HG02678 (cell line): Measurements from ENCODE around the gene DRAXIN.
A peak's percentile ranks its signal among the peaks of the same experiment; 100 is the strongest.

Source experiments
- ATAC-seq: cut with Tn5 transposase; IDR thresholded peaks from one replicate; pipeline ENCODE4 v1.9.1; 2021; ENCODE audit warnings: mild to moderate bottlenecking, moderate library complexity; ENCODE audit not compliant: unreplicated experiment

Gene DRAXIN

DNA sequence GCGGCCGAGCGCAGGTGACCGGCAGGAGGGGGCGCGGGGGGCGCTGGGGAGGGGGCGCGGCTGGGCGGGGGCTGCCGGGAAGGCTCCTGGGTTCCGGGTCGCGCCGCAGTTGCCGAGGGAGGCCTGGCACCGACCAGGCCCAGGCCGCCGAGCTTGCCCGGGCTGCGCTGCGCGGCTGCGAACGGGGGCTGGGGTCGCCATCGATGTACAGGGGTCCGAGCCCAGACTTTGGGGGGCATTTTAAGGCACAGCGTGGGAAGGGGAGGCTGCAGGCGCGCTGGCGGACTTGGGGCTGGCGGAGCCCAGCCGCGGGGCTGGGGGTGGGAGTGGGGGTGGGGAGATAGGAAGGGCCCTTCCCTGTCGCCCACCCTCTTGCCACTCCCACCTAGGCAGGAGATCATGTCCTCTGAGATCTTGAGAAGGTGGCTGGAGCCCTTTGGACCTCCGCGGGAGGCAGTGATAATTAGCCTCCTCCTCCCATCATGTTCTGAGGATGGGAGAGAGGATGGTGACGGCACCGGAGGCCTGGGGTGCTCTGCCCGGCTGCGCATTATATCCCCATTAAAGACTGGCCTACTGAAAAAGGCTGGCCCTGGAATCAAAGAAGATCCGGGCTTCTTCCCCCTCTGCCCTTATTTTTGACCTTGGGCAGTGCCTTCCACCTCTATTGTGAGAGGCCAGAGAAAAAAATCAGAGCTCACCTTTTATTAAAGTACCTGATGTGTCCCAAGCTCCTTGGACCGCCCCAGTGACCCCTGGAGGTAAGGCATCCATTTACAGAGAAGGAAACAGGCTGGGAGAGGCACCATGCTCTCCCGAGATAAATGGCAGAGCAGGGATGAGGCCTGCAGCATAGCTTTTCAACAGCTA is 36.3 kb upstream of the DRAXIN start:
- ATAC-seq, result peak; percentile 25

DNA sequence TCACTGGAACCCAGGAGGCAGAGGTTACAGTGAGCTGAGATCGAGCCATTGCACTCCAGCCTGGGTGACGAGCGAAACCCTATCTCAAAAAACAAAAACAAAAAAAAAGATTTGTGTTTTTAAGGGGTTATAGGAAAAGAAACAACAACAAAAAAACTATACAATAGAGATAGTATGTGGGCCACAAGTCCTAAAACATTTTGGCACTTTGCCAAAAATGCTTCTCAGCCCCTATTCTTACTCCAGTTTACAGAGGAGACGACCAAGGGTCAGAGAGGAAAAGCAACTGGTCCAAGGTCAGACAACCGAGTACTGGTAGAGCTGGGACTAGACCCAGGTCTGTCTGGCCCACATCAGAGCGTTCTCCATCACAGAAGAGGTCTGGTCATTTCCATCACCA is 33.9 kb upstream of the DRAXIN start:
- ATAC-seq, result no peak

- no peak for ATAC-seq
Measured at GRCh38 chr1:11658542-11658941, 33.0 kb upstream of the DRAXIN start.

DNA sequence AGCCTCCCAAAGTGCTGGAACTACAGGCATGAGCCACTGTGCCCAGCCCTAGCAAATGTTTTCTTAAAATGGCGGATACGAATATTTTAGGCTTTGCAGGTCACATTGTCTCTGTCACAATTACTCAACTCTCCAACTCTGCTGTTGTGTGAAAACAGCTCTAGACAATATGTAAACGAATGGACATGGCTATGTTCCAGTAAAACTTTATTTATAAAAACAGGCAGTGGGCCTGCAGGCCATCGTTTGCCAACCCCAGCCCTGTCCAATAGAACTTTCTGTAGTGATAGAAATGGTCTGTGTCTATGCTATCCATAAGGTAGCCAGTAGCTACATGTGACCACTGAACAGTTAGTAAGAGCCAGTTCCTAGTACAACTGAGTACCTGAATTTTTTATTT is 31.8 kb upstream of the DRAXIN start:
- ATAC-seq, result no peak

DNA sequence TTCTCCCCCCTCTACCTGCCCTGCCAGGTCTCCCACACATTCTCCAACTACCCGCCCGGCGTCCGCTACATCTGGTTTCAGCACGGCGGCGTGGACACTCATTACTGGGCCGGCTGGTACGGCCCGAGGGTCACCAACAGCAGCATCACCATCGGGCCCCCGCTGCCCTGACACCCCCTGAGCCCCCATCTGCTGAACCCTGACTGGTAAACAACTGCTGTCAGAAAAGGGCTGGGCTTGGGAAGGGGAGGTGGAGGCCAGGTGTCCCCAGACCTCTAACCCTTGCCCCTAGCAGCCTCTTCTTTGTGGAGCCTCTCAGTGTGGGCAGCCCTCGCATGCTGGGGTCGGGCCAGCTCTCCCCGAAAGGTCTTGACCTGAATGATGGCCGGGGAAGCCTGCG is 30.4 kb upstream of the DRAXIN start:
- no peak for ATAC-seq

- peak; percentile 48 for ATAC-seq
Measured at GRCh38 chr1:11664336-11665065, 27.0 kb upstream of the DRAXIN start.

- ATAC-seq, result no peak
Measured at GRCh38 chr1:11668516-11668915, 23.0 kb upstream of the DRAXIN start.

GRCh38 chr1:11670747-11671146 is 20.8 kb upstream of the DRAXIN start:
- ATAC-seq, result no peak

GRCh38 chr1:11671205-11671543 is 20.3 kb upstream of the DRAXIN start:
- ATAC-seq, result no peak

DNA sequence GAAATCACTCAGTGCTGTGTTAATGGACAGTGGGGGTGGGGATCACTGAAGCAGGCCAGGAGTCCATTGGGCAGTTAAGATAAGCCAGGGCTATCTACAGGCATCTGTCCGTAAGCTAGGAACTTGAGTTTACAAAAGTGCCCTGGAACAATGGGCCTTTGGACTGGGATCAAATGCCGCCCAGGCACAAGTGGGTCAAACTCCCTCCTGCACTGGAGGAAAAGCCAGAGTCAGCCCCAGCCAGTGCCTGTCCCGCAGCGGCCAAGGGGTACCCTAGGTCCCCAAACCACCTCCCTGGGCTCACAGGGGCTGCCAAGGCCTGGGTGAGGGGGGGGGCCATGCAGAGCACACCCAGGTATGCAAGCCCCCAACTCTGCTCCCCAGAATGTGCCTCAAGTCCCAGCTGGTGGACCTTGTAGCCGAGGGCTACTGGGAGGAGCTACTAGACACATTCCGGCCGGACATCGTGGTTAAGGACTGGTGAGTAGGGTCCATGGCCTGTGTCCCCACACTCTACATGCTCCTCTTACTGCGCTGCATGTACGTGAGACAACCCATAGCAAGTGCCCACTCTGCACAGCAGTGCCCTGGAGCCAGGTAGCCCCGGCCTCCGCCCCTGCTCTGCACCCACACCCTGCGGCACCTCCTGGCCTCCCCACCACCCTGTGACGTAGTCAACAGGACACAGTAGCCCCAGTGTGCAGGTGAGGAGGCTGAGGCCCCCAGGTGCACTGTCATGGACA is 19.8 kb upstream of the DRAXIN start:
- no peak for ATAC-seq

DNA sequence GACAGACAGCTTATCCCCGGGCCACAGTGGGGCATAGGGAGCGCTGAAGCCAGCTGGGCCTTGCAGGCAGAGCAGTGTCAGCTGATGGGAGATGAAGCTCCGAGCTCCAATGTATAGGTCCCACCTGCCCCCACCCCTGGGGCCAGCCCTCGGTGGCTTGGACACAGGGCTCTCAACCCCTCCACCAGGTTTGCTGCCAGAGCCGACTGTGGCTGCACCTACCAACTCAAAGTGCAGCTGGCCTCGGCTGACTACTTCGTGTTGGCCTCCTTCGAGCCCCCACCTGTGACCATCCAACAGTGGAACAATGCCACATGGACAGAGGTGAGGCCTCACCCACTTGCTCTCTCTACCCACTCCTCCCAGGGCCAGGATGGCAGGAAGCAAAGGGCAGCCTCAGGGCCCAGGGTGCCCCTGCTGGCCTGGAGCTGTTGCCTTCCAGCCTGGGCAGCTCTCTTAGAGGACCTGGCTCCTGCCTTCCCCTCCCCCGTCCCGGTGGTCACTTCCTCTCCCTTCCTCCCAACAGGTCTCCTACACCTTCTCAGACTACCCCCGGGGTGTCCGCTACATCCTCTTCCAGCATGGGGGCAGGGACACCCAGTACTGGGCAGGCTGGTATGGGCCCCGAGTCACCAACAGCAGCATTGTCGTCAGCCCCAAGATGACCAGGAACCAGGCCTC is 18.3 kb upstream of the DRAXIN start:
- ATAC-seq, result no peak

DNA sequence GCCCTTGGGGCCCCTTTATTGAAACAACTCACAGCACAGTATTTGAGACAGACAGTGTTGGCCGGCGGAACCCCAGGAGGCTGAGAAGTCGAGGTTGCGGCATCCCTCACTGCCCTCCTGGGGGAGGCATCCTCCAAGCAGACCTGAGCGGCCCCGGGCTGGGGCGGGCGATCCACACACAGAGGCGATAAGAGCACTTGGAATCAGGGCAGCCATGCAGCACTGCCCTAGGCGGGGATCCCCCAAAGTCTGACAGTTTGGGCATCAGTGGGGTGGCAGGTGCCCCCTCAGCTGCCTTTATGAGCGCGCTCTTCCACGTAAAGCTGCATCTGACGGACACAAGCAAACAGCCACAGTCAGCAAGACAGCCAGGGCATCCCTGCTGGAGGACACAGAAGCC is 17.0 kb upstream of the DRAXIN start:
- ATAC-seq, result no peak

GRCh38 chr1:11675325-11675724 is 16.2 kb upstream of the DRAXIN start:
- no peak for ATAC-seq

GRCh38 chr1:11676386-11677103 is 15.0 kb upstream of the DRAXIN start:
- no peak for ATAC-seq

DNA sequence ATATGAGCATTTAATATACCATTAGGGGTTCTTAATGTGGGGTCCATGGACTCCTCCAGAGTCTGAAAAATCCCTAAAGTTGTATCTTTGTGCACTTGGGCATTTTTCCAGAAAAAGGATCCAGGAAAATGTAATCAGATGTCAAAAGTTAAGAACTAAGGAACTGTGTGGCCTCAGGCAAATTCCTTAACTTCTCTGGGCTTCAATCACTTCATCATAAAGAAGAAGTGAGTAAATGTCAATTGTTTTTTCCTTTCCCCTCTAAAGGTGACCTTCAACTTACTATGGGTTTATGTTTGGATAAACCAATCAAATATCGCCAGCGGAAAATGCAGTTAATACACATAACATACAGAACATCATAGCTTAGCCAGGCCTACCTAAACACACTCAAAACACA is 13.1 kb upstream of the DRAXIN start:
- ATAC-seq, result no peak

DNA sequence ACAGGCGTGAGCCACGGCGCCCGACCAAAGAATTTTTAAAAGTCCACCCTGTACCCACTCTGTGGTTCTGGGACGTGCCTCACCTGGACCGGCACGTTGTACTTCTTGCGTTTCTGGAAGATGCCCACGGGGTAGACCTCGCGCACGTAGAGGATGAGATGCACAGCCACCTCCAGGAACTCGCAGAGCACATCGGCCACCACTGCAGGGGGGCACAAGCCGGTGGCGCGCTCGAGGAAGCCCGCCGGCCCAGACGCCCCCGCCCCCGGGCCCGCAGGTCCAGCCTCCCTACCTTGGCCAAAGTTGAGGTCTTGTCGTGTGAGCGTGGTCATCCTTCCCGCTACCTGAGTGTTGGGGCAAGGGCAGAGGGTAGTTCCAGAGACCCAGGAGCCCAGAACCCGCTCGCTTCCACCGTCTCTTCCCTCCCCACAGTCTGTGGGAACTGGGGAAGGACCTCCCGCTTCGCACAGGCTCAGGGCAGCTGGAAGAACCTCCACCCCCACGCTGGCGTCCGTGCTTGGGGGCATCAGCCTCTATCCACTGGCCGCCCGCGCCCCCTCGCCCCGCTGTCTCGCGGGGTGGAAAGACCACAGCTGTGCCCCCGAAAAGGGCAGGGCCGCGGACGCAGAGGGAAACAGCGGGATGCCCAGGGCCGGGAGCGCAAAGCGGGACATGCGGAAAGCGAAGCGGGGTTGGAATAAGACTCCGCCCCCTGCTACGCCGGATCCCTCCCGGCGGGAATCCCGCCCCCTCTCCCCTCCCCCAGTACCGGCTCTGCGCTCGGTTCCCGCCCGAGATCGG is 11.0 kb upstream of the DRAXIN start:
- peak; percentile 21 for ATAC-seq

DNA sequence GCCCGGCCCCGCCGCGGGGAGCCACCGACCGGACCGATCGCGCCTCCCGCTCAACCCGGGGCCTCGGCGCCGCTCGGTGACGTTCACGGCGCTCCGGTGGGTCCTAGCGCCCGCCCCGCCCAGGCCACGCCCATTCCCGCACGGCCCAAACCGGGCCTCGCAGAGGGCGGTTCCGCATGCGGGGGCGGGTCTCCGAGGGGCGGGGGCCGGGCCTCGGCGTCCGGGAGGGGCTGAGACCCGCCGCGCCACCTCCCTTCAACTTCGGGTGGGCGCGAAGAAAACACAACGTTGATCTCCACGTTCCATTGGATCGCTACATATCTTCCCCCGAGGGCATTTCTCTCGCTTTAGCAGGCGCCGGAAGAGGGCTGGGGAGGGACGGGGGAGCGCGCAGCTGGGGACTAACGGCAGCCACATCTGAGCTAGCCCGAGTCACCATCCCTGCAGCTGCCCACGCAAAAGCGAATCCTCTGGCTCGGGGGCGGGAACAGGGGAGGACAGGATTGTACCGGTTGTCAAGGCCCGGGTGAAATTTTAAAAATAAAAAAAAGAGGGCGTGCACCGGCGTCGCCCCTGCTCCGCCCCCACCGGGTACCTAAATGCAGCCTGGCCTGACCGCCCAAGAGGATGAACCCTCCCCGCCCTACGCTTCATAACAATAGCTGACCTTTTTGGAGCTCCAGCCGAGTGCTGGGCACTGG is 10.3 kb upstream of the DRAXIN start, which contains the start of gene MAD2L2:
Gene MAD2L2 (minus strand): TSS at position 78 of the 701 bp plus-strand sequence. CDS start 547 bp downstream, outside the sequence.
- ATAC-seq, result peak; percentile 82

DNA sequence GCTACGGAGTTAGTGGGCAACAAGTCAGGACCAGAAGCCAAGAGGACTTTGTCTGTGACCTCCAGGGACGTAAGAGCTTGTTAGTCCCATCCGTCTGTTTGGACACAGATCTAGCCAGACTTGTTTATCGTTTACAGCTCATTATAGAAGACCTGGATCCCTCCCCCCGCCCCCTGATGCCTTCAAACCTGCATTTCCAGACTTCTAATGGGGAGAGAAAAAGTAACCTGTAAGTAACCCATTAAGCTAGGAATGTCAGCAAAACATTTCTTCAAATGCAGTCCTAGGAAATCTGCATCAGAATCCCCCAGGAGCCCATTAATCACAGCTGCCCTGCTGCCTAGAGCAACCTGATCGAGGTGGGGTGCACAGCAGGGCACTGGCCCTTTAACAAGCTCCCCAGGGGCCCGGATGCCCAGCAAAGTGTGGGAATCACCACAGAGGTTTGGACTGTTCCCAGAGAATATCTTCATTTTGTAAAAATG is 9.2 kb upstream of the DRAXIN start:
- ATAC-seq, result no peak

DNA sequence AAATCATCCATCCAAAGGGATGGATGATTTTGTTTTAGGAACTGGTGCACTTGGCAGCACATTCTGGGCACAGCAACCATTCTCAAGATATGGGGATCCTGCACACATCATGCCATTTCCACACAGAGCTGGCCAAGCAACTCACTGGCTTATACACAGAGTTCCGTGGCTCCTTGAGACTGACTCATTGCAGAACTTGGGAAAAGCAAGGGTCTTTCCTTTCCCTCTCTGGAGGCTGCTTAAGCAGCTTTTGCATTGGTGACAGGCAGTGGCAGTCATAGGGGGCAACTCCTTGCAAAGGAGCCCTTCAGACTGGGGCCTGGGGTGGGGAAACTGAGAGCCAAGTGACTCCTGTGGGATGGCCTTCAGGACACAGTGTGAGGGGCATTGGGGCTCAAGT is 8.7 kb upstream of the DRAXIN start:
- no peak for ATAC-seq
